GM21381 (cell line): Measurements from ENCODE around the gene CAMK2A.

Source experiments
- ATAC-seq: cut with Tn5 transposase; IDR thresholded peaks from one replicate; pipeline ENCODE4 v1.9.1; 2021; ENCODE audit warnings: mild to moderate bottlenecking, moderate library complexity; ENCODE audit not compliant: unreplicated experiment

Gene CAMK2A

GRCh38 chr5:150189326-150189725 is 100.2 kb downstream of the CAMK2A start:
- no peak for ATAC-seq

DNA sequence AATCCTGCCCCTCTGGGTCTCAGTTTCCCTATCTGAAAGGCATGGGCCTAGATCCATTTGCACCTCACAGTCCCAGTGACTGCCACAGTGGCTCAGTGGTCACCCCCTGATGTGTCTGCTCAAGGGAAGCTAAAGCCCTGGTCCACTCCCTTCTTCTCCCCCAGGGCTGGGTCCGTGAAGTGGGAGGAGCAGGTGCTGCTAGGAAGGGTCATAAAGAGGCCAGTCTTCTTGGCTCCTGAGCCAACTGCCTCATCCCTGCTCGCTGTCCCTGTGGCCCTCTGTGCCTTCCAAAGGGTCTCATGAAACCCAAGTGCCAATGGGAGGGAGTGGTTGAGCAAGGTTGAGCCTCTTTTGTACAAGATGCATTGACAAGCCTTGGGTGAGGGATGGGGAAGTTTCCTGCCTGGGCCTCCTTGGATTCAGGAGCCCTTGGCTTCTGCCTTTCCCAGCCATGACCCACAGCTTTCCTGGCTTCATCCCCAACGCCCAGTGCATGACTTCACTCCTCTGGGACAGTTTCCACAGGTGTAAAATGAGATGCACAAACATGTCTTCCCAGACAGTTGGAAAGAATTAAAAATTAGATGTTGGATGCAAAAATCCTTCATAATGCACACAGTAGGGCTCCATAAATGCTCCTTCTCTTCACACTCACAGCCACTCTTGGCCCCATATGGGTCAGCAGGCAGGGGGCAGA is 101.3 kb downstream of the CAMK2A start:
- no peak for ATAC-seq

- no peak for ATAC-seq
Measured at GRCh38 chr5:150186897-150187296, 102.7 kb downstream of the CAMK2A start.

- no peak for ATAC-seq
Measured at GRCh38 chr5:150186137-150186536, 103.4 kb downstream of the CAMK2A start.

DNA sequence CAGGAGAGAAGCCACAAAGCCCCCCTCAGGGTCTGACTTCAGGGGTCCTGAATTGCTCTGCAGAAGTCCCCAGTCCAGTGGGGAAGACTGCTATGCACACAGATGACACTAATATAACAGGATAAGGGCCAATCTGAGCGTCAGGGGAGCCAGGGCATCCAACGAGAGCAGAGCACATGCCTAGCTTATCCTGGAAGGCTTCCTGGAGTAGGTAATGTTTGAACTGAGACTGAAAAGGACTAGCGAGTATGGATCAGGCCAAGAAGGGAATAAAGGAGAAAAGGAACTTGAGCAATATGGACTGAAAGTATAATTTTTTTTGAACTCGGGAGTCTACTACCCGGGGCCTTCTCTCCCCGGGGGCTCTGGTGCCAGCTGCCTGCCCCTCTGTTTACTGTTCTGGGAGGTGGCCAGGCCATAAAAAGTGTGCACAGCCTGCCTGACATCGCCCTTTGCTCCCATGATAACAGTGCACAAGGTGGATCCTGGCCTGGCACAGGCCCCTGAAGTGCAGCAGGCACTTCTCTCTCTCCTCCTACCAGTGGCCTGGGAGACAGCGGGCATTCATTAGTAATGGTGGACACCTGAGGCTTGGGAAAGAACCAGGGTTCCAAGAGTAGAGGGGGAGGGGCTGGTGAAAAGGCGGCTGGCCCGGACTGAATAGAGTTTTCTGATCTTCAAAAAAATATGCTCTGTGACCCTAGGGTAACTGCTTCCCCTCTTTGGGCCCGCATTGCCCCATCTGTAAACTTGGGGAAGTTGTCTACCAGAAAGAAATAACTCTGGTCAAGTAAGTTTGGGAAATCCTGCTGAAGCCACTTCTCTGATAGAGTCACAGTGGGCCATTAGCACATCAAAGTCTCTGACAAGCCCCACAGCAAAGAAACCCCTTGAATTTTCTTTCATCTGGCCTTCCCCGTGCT is 104.3 kb downstream of the CAMK2A start:
- no peak for ATAC-seq

DNA sequence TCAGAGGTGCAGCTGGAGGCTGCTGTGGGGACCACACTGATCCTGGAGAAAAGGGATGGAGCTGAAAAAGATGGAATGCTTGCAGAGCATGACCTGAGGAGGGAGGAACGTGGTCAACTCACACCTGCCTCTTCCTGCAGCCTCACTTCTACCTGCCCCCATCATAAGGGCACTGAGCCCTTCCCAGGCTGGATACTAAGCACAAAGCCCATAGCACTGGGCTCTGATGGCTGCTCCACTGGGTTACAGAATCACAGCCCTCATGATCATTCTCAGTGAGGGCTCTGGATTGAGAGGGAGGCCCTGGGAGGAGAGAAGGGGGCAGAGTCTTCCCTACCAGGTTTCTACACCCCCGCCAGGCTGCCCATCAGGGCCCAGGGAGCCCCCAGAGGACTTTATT is 105.6 kb downstream of the CAMK2A start:
- ATAC-seq, result no peak

DNA sequence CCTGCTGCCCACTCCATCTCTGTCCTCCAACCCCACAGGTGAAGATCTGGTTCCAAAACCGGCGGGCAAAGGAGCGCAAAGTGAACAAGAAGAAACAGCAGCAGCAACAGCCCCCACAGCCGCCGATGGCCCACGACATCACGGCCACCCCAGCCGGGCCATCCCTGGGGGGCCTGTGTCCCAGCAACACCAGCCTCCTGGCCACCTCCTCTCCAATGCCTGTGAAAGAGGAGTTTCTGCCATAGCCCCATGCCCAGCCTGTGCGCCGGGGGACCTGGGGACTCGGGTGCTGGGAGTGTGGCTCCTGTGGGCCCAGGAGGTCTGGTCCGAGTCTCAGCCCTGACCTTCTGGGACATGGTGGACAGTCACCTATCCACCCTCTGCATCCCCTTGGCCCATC is 106.1 kb downstream of the CAMK2A start:
- no peak for ATAC-seq

DNA sequence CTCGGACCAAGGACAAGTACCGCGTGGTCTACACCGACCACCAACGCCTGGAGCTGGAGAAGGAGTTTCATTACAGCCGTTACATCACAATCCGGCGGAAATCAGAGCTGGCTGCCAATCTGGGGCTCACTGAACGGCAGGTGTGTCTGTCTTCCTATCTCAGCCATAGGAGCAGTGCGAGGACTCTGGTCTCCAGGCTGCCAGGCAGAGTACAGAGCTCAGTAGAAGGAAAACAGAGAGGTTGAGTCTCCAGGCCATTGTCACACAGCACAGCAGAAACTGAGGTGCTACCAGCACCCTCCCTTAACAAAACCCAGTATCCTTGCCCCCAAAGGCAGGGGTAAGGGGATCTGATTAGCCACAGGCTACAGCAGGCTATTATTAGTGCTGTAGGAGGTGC is 106.8 kb downstream of the CAMK2A start:
- ATAC-seq, result no peak

GRCh38 chr5:150181766-150182545 is 107.6 kb downstream of the CAMK2A start:
- ATAC-seq, result no peak

- ATAC-seq, result no peak
Measured at GRCh38 chr5:150181027-150181426, 108.5 kb downstream of the CAMK2A start.

GRCh38 chr5:150180241-150181026 is 109.1 kb downstream of the CAMK2A start:
- ATAC-seq, result no peak

GRCh38 chr5:150179019-150179620 is 110.5 kb downstream of the CAMK2A start:
- no peak for ATAC-seq

DNA sequence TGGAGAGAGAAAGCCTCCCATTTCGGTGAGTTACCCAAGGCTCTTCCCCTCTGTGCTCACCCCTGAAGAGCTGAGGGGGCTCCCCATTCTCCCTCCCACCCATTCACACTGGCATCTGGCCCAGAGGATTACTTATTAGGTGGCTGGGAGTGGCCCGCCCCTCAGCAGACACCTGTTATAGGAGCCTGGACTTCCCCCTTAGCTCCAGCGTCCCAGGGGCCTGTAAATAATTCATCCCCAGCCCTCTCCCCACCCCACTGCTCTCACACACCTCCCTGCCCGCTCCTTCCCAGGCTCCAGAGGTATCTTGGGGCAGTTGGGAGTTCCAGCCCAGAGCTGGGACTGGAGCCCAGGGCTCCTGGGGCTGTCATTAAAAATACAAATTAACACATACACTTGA is 111.3 kb downstream of the CAMK2A start:
- no peak for ATAC-seq

DNA sequence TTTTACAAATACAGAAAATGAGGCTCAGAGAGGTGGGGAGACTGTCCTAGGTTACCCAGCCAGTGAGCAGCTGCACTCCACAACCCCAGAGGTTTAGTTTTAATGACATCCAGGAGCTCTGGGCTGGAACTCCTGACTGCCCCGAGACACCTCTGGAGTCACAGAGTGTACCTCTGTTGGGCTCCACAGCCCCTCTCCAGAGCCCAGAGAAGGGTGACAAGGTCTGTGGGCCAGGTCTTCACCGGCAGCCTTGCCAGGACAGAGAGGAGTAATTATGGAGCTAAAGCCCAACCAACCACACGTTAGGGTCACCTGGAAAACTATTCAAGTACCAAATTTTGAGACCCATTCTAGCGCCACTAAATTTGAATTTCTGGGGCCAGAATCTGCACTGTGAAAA is 111.9 kb downstream of the CAMK2A start:
- no peak for ATAC-seq

DNA sequence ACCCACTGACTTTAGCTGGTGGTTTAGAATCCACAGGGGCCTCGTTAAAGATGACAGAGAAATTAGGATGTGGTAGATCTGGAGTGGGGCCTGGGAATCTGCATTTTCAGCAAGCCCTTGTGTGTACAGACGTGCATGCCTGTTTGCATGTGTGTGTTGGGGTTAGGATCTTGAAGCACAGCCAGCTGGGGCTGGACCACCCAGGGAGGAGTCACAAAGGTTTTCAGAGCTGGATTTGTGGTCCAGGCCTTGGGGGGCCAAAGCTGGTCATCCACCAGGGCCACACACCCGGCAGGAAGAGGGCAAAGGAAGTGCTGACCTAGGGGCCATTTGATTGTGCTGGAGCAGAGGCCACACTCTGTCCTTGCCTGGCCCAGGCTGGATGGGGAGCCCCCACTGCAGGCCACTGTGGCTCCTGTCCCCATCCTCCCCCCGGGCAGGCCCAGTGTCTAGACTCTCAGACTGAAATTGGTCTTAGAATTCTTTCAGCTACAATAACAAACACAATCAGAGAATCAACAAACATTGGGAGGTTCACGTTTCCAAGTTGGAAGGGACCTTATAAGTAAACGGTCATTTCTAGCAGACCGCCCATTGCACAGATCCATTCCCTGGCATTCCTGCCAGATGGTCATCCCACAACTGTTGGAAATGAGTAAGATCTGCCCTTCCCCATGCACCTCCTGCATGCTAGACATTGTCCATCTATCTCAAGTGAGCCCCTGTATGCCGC is 112.7 kb downstream of the CAMK2A start:
- ATAC-seq, result no peak

GRCh38 chr5:150175536-150175935 is 114.0 kb downstream of the CAMK2A start:
- ATAC-seq, result no peak

DNA sequence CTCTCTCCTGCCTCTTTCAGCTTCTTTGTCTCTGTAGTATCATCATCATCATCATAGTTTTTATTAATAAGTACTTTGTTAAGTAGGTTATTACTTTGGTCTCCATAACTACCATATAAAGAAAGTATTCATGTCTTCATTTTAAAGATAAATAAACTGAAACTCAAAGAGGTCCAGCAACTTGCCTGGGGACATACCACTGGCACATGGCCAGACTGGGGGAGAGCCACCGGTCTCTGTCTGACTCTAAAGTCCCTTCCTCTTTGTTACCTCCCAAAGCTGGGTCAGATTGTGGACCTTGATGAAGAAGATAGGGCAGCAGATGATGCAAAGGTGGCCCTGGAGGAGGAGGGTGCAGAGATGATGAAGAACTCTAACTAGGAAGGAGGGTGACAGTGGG is 114.5 kb downstream of the CAMK2A start:
- no peak for ATAC-seq

GRCh38 chr5:150174285-150174684 is 115.3 kb downstream of the CAMK2A start:
- no peak for ATAC-seq

DNA sequence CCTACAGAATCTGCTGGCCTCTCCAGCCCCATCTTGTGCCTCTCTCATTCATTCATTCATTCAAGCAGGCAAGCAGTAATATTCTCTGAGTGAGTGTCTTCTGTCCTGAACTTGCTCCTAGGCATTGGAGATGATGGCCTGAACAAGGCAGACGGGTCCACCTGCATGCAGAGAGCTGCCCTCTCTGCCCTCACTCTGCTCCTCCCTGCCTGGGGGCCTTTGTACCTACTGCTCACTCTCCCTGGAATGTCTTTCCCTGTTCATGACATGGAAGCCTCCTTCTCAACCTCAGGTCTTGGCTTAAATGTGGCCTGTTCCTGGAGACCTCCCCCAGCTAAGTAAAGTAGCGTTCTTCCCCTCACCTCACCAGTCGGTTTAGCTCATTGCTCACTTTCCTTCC is 116.4 kb downstream of the CAMK2A start:
- ATAC-seq, result no peak

GRCh38 chr5:150172556-150172955 is 117.0 kb downstream of the CAMK2A start:
- ATAC-seq, result no peak
